ENCODE data around the gene HDAC5.
"Not testable (repeated sequence)": the region's sequence is repeated elsewhere in the genome, so short reads cannot be mapped to it uniquely, and the experiment has no call there.

Gene HDAC5

GRCh38 chr17:44132275-44132821 lies 8.9 kb upstream of the HDAC5 start:
- DNase-seq: no peak

- DNase-seq: not testable (repeated sequence)
Measured at GRCh38 chr17:44131372-44131771, 7.9 kb upstream of the HDAC5 start.

GRCh38 chr17:44130693-44131349 lies 7.4 kb upstream of the HDAC5 start:
- DNase-seq: no peak

- no peak for DNase-seq
Measured at GRCh38 chr17:44128383-44128782, 4.9 kb upstream of the HDAC5 start.

GRCh38 chr17:44124118-44124438 lies 637 bp upstream of the HDAC5 start:
- DNase-seq: no peak

GRCh38 chr17:44122816-44123355 lies 555 bp downstream of the HDAC5 start:
- no peak for DNase-seq

GRCh38 chr17:44121997-44122815 lies 1.2 kb downstream of the HDAC5 start:
- DNase-seq: no peak

- DNase-seq: no peak
Measured at GRCh38 chr17:44120851-44121605, 2.4 kb downstream of the HDAC5 start.

- not testable (repeated sequence) for DNase-seq
Measured at GRCh38 chr17:44120281-44120680, 3.2 kb downstream of the HDAC5 start.

- DNase-seq: no peak
Measured at GRCh38 chr17:44119798-44120197, 3.6 kb downstream of the HDAC5 start.

- DNase-seq: no peak
Measured at GRCh38 chr17:44119062-44119461, 4.4 kb downstream of the HDAC5 start.

GRCh38 chr17:44118427-44119050 lies 4.9 kb downstream of the HDAC5 start:
- DNase-seq: no peak

- no peak for DNase-seq
Measured at GRCh38 chr17:44117351-44117750, 6.1 kb downstream of the HDAC5 start.

GRCh38 chr17:44115585-44116415 lies 7.6 kb downstream of the HDAC5 start:
- DNase-seq: no peak

GRCh38 chr17:44113868-44114840 lies 9.3 kb downstream of the HDAC5 start:
- no peak for DNase-seq

- no peak for DNase-seq
Measured at GRCh38 chr17:44113382-44113781, 10.1 kb downstream of the HDAC5 start.

GRCh38 chr17:44112284-44113280 lies 10.9 kb downstream of the HDAC5 start:
- DNase-seq: no peak

GRCh38 chr17:44111777-44112176 lies 11.7 kb downstream of the HDAC5 start:
- DNase-seq: no peak

All from NCI-H1092 treated with DMSO at 0.1 percent for 48 hours (cell line).